Loucy (cell line): ENCODE measurements around the gene RASGEF1B.

ENCODE experiments used
- H2AFZ ChIP-seq: fragments of 200-600 bp; sonication (generic); 2 replicates; pipeline ENCODE4 v1.6.0; 2016; ENCODE audit warnings: antibody characterized with exemption, mild to moderate bottlenecking, low read length, moderate library complexity
- H3F3A ChIP-seq: fragments of 200-600 bp; 2 replicates; pipeline ENCODE4 v1.6.0; 2016; ENCODE audit warnings: antibody characterized with exemption, low read depth, mild to moderate bottlenecking
- H3K27me3 ChIP-seq: fragments of 200-600 bp; sonication (generic); 2 replicates; pipeline ENCODE4 v1.6.1; 2014; ENCODE audit warnings: low read length, mild to moderate bottlenecking; ENCODE audit not compliant: insufficient read depth, poor library complexity, severe bottlenecking
- H3K36me3 ChIP-seq: fragments of 200-600 bp; sonication (generic); 2 replicates; pipeline ENCODE4 v1.6.1; 2016; ENCODE audit warnings: low read length; ENCODE audit not compliant: insufficient read depth
- H3K4me1 ChIP-seq: fragments of 200-600 bp; sonication (generic); 2 replicates; pipeline ENCODE4 v1.5.1; 2014; ENCODE audit warnings: low read length, mild to moderate bottlenecking; ENCODE audit not compliant: insufficient read depth, poor library complexity, severe bottlenecking
- H3K4me2 ChIP-seq: fragments of 200-600 bp; sonication (generic); 2 replicates; pipeline ENCODE4 v1.6.0; 2014; ENCODE audit warnings: antibody characterized with exemption, low read length, low read depth, mild to moderate bottlenecking; ENCODE audit not compliant: poor library complexity, severe bottlenecking
- H3K4me3 ChIP-seq: fragments of 200-600 bp; sonication (generic); 2 replicates; pipeline ENCODE4 v1.5.1; 2014; ENCODE audit warnings: low read length, mild to moderate bottlenecking, mixed read lengths; ENCODE audit not compliant: poor library complexity, severe bottlenecking
- H3K79me2 ChIP-seq: fragments of 200-600 bp; sonication (generic); 2 replicates; pipeline ENCODE4 v1.6.1; 2014; ENCODE audit warnings: low read length; ENCODE audit not compliant: insufficient read depth
- H3K9ac ChIP-seq: fragments of 200-600 bp; sonication (generic); 2 replicates; pipeline ENCODE4 v1.6.0; 2014; ENCODE audit warnings: mild to moderate bottlenecking, low read depth, low read length, moderate library complexity; ENCODE audit not compliant: poor library complexity, severe bottlenecking
- H3K9me2 ChIP-seq: fragments of 200-600 bp; sonication (generic); replicated peaks from 2 replicates; pipeline ENCODE4 v1.6.1; 2016; ENCODE audit warnings: low read depth, low read length, mixed read lengths
- H3K9me3 ChIP-seq: fragments of 200-600 bp; sonication (generic); 2 replicates; pipeline ENCODE4 v1.6.1; 2014; ENCODE audit warnings: mild to moderate bottlenecking, antibody characterized with exemption, low read length, low read depth; ENCODE audit not compliant: insufficient read depth
- H4K20me1 ChIP-seq: fragments of 200-600 bp; sonication (generic); 2 replicates; pipeline ENCODE4 v1.6.0; 2014; ENCODE audit warnings: antibody characterized with exemption, low read length, mild to moderate bottlenecking; ENCODE audit not compliant: insufficient read depth, poor library complexity, severe bottlenecking
- CTCF ChIP-seq: fragments of 200-600 bp; sonication (generic); conservative IDR thresholded peaks from 2 replicates; pipeline ENCODE4 v1.5.1; 2014; ENCODE audit warnings: mild to moderate bottlenecking, antibody characterized with exemption, low read length
- EZH2phosphoT487 ChIP-seq: fragments of 200-600 bp; IDR thresholded peaks from 2 replicates; pipeline ENCODE4 v1.6.1; 2018; ENCODE audit warnings: antibody characterized with exemption, mild to moderate bottlenecking, moderate library complexity, borderline replicate concordance

Gene RASGEF1B

DNA sequence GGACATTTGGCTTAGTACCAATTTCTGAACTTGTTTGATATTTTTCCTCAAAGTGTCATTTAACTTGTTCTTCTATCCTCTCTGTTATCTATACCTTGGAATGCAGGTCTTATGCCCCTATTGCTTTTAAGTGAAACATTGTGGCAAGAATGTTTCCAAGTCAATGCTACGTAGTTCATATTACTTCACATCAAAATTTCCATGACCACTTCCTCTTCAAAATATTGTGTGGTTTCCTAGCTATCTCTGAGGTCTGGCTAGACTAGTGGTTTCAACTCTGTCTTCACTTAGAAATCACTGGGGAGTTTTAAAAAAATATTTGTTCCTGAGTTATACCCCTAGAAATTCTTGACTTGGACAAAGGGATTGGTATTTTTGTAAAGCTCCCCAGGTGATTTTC is 20.2 kb upstream of the RASGEF1B start:
- H3K4me1 ChIP-seq, result peaks cover 34% of the 10 kb centered on the region
- H3F3A ChIP-seq, result peaks cover 13% of the 10 kb centered on the region
- peak overlapping the region; percentile 33 for H3K4me2 ChIP-seq
- no peaks in the 10 kb centered on the region for H3K79me2 ChIP-seq
- no peaks in the 10 kb centered on the region for H4K20me1 ChIP-seq
- H3K27me3 ChIP-seq, result no peaks in the 10 kb centered on the region
- no peaks in the 10 kb centered on the region for H3K9me2 ChIP-seq
- H3K9ac ChIP-seq, result no peak overlapping the region
- H3K36me3 ChIP-seq, result no peaks in the 10 kb centered on the region
- H3K4me3 ChIP-seq, result no peak overlapping the region
- no peak overlapping the region for H2AFZ ChIP-seq
- TF ChIP-seq EZH2phosphoT487 (no peak), CTCF (no peak)
- peaks cover 23% of the 10 kb centered on the region for H3K9me3 ChIP-seq

GRCh38 chr4:81490403-81491160 is 18.9 kb upstream of the RASGEF1B start:
- Histone ChIP-seq H3K4me1 (peaks cover 34% of the 10 kb centered on the region), H3K9me2 (no peaks in the 10 kb centered on the region), H3K9ac (no peak overlapping the region), H3K27me3 (no peaks in the 10 kb centered on the region), H3K79me2 (no peaks in the 10 kb centered on the region), H3K4me2 (no peak overlapping the region), H2AFZ (no peak overlapping the region), H4K20me1 (no peaks in the 10 kb centered on the region), H3K9me3 (peaks cover 23% of the 10 kb centered on the region), H3F3A (peaks cover 13% of the 10 kb centered on the region), H3K36me3 (no peaks in the 10 kb centered on the region), H3K4me3 (no peak overlapping the region)
- no peak for TF ChIP-seq CTCF
- TF ChIP-seq EZH2phosphoT487, result no peak

- no peaks in the 10 kb centered on the region for H3K27me3 ChIP-seq
- peaks cover under 1% of the 10 kb centered on the region; the same call in 1 of the 2 replicates for H3F3A ChIP-seq
- peaks cover under 1% of the 10 kb centered on the region for H3K4me1 ChIP-seq
- no peaks in the 10 kb centered on the region for H3K79me2 ChIP-seq
- H3K4me3 ChIP-seq, result no peak overlapping the region
- no peak overlapping the region for H3K4me2 ChIP-seq
- no peaks in the 10 kb centered on the region for H3K9me2 ChIP-seq
- no peaks in the 10 kb centered on the region for H4K20me1 ChIP-seq
- H3K9me3 ChIP-seq, result peaks cover 20% of the 10 kb centered on the region
- no peaks in the 10 kb centered on the region for H3K36me3 ChIP-seq
- H2AFZ ChIP-seq, result no peak overlapping the region
- H3K9ac ChIP-seq, result no peak overlapping the region
- TF ChIP-seq CTCF, result no peak
Observed at GRCh38 chr4:81486502-81486901, 14.8 kb upstream of the RASGEF1B start.
